ENCODE data around the gene SMIM17. TPM values are rescaled to one million over a fixed set of nuclear protein-coding genes. Genes with fewer than 3 reads are reported as not detected.

Gene SMIM17
- total RNA-seq, 4 donors from 2014 or later = 0.39 TPM; not detected in 3

GRCh38 chr19:56705939-56706338 lies 63.0 kb downstream of the SMIM17 start:
- ATAC-seq (no peak), DNase-seq (no peak)
- in situ Hi-C loops (cut with MboI; ENCODE audit: low sequenced_read_pairs in 4 of 4) (no loop called here), intact Hi-C loops (cut with DNase I; ENCODE audit: low total_unique reads) (no loop called here)
- H3K27me3 ChIP-seq = no peaks in the 10 kb centered on the region
- no peak for TF ChIP-seq CTCF (IDR thresholded peaks at IDR 0.05 in 4 of 5, conservative IDR thresholded peaks at IDR 0.05 in 1 of 5)
- TF ChIP-seq POLR2A (IDR thresholded peaks at IDR 0.05) = no peak
- H3K27ac ChIP-seq = no peak overlapping the region
- H3K9me3 ChIP-seq = no peaks in the 10 kb centered on the region
- no peaks in the 10 kb centered on the region for H3K4me1 ChIP-seq
- no peaks in the 10 kb centered on the region for H3K36me3 ChIP-seq
- no peak overlapping the region for H3K4me3 ChIP-seq

Other genes with a start within 250 kb of the SMIM17 start
- 1 to 10 TPM in 2 of 4 donors, under 1 TPM in 2; 0.22 to 1.9 (median 0.83) TPM for gene ZNF582, start 249.6 kb upstream of the SMIM17 start, total RNA-seq
- 1 to 10 TPM; 3.5 to 9.2 (median 4.3) TPM for gene ZNF583, start 238.8 kb upstream of the SMIM17 start, total RNA-seq
- gene ZNF667, start 165.8 kb upstream of the SMIM17 start, total RNA-seq = under 1 TPM; 0.24 to 0.78 (median 0.48) TPM
- gene ZNF471, start 135.3 kb upstream of the SMIM17 start, total RNA-seq = 1 to 10 TPM in 3 of 4 donors, under 1 TPM in 1; 0.56 to 3.8 (median 3.2) TPM
- 1 to 10 TPM; 2.6 to 5.7 (median 4.9) TPM for gene ZFP28, start 104.2 kb upstream of the SMIM17 start, total RNA-seq
- 1 to 10 TPM in 1 of 4 donors, under 1 TPM in 3; 0.32 to 2.0 (median 0.83) TPM for gene ZNF470, start 75.7 kb upstream of the SMIM17 start, total RNA-seq
- 1 to 10 TPM; 6.7 to 7.5 (median 7.4) TPM for gene ZNF71, start 47.9 kb upstream of the SMIM17 start, total RNA-seq
- gene ZNF835, start 28.6 kb downstream of the SMIM17 start, total RNA-seq = 1 to 10 TPM in 2 of 4 donors, under 1 TPM in 2; 0.27 to 2.4 (median 0.71) TPM
- gene PEG3, start 197.6 kb downstream of the SMIM17 start, total RNA-seq = 1 to 10 TPM in 1 of 4 donors, under 1 TPM in 3; 0.71 to 1.3 (median 0.84) TPM
- 1 to 10 TPM in 1 of 4 donors, not detected in 3; 3.2 TPM for gene ZIM2, start 197.6 kb downstream of the SMIM17 start, total RNA-seq

Data from gastrocnemius medialis (tissue), 4 donors.